ENCODE data around the gene DNAJC1.

The DNAJC1 gene

GRCh38 chr10:21757185-21757901 is 246.2 kb downstream of the DNAJC1 start:
- DNase-seq: no peak

GRCh38 chr10:21756707-21757106 is 246.8 kb downstream of the DNAJC1 start:
- DNase-seq: no peak

GRCh38 chr10:21754410-21755011 is 249.0 kb downstream of the DNAJC1 start:
- DNase-seq: no peak

GRCh38 chr10:21753497-21754270 is 249.8 kb downstream of the DNAJC1 start:
- DNase-seq: no peak

- no peak for DNase-seq
Observed at GRCh38 chr10:21751341-21752310, 251.9 kb downstream of the DNAJC1 start.

GRCh38 chr10:21750424-21750823 is 253.1 kb downstream of the DNAJC1 start:
- no peak for DNase-seq

- no peak for DNase-seq
Observed at GRCh38 chr10:21749788-21750187, 253.7 kb downstream of the DNAJC1 start.

GRCh38 chr10:21747809-21748208 is 255.7 kb downstream of the DNAJC1 start:
- DNase-seq: no peak

GRCh38 chr10:21746118-21746517 is 257.4 kb downstream of the DNAJC1 start:
- no peak for DNase-seq

- DNase-seq: no peak
Observed at GRCh38 chr10:21744223-21744622, 259.3 kb downstream of the DNAJC1 start.

GRCh38 chr10:21742740-21743412 is 260.7 kb downstream of the DNAJC1 start:
- DNase-seq: no peak

GRCh38 chr10:21740989-21741388 is 262.5 kb downstream of the DNAJC1 start:
- peak; percentile 39 for DNase-seq

- DNase-seq: no peak
Observed at GRCh38 chr10:21737106-21737505, 266.4 kb downstream of the DNAJC1 start.

GRCh38 chr10:21733710-21734109 is 269.8 kb downstream of the DNAJC1 start:
- no peak for DNase-seq

- peak; percentile 19 for DNase-seq
Observed at GRCh38 chr10:21732067-21732772, 271.3 kb downstream of the DNAJC1 start.

- DNase-seq: no peak
Observed at GRCh38 chr10:21728618-21729017, 274.9 kb downstream of the DNAJC1 start.

- no peak for DNase-seq
Observed at GRCh38 chr10:21727452-21728168, 275.9 kb downstream of the DNAJC1 start.

GRCh38 chr10:21726601-21727225 is 276.8 kb downstream of the DNAJC1 start:
- DNase-seq: no peak

GRCh38 chr10:21724687-21725367 is 278.7 kb downstream of the DNAJC1 start:
- peak; percentile 40 for DNase-seq
